GM19397 (cell line): ENCODE data around the gene TMEM208.

Experiments
- ATAC-seq: cut with Tn5 transposase; IDR thresholded peaks from one replicate; pipeline ENCODE4 v1.9.1; 2021; ENCODE audit warnings: mild to moderate bottlenecking, moderate library complexity; ENCODE audit not compliant: unreplicated experiment

TMEM208 gene

GRCh38 chr16:67226804-67227566 lies at the start of gene TMEM208:
Gene TMEM208 (plus strand): TSS chr16:67227130. CDS start chr16:67227219, 89 bp downstream.
- peak; percentile 96 for ATAC-seq

GRCh38 chr16:67177743-67178699 lies 48.9 kb upstream of the TMEM208 start:
- no peak for ATAC-seq

- ATAC-seq = no peak
Measured at GRCh38 chr16:67179421-67180080, 47.4 kb upstream of the TMEM208 start.

- no peak for ATAC-seq
Measured at GRCh38 chr16:67180166-67180565, 46.8 kb upstream of the TMEM208 start.

GRCh38 chr16:67181346-67181745 lies 45.6 kb upstream of the TMEM208 start:
- no peak for ATAC-seq

- no peak for ATAC-seq
Measured at GRCh38 chr16:67182288-67182687, 44.6 kb upstream of the TMEM208 start.

GRCh38 chr16:67183284-67183626 lies 43.7 kb upstream of the TMEM208 start:
- ATAC-seq = no peak

- peak; percentile 80 for ATAC-seq
Measured at GRCh38 chr16:67183627-67184452, 43.1 kb upstream of the TMEM208 start, which contains the start of gene MATCAP1. Gene MATCAP1 (minus strand): TSS chr16:67183963. CDS start chr16:67180610, 3,353 bp downstream.

- ATAC-seq = peak; percentile 9
Measured at GRCh38 chr16:67184453-67184994, 42.4 kb upstream of the TMEM208 start.

- no peak for ATAC-seq
Measured at GRCh38 chr16:67184995-67185650, 41.8 kb upstream of the TMEM208 start.

- ATAC-seq = no peak
Measured at GRCh38 chr16:67185651-67186134, 41.2 kb upstream of the TMEM208 start.

GRCh38 chr16:67186550-67186950 lies 40.4 kb upstream of the TMEM208 start:
- no peak for ATAC-seq

- ATAC-seq = no peak
Measured at GRCh38 chr16:67187175-67187890, 39.6 kb upstream of the TMEM208 start.

GRCh38 chr16:67188323-67188722 lies 38.6 kb upstream of the TMEM208 start:
- no peak for ATAC-seq

GRCh38 chr16:67188798-67189197 lies 38.1 kb upstream of the TMEM208 start:
- no peak for ATAC-seq

GRCh38 chr16:67190041-67190440 lies 36.9 kb upstream of the TMEM208 start, which contains the start of gene EXOC3L1:
Gene EXOC3L1 (minus strand): TSS chr16:67190136. CDS start chr16:67189676, 460 bp downstream.
- no peak for ATAC-seq

- ATAC-seq = no peak
Measured at GRCh38 chr16:67190448-67191399, 36.2 kb upstream of the TMEM208 start.
